Measurements from ENCODE around the gene ST6GALNAC2.

- TF ChIP-seq POLR2A (IDR thresholded peaks at IDR 0.05) (no peak), POLR2AphosphoS5 (IDR thresholded peaks at IDR 0.05) (no peak), EP300 (IDR thresholded peaks at IDR 0.05) (no peak)
- TF ChIP-seq, protein P1, sequence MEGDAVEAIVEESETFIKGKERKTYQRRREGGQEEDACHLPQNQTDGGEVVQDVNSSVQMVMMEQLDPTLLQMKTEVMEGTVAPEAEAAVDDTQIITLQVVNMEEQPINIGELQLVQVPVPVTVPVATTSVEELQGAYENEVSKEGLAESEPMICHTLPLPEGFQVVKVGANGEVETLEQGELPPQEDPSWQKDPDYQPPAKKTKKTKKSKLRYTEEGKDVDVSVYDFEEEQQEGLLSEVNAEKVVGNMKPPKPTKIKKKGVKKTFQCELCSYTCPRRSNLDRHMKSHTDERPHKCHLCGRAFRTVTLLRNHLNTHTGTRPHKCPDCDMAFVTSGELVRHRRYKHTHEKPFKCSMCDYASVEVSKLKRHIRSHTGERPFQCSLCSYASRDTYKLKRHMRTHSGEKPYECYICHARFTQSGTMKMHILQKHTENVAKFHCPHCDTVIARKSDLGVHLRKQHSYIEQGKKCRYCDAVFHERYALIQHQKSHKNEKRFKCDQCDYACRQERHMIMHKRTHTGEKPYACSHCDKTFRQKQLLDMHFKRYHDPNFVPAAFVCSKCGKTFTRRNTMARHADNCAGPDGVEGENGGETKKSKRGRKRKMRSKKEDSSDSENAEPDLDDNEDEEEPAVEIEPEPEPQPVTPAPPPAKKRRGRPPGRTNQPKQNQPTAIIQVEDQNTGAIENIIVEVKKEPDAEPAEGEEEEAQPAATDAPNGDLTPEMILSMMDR (IDR thresholded peaks at IDR 0.05) = no peak
Measured at GRCh38 chr17:76594690-76595089, 9.0 kb upstream of the ST6GALNAC2 start.
